Fibroblast of lung (primary cell): ENCODE measurements around the gene ANAPC16. TPM values are rescaled to one million over a fixed set of nuclear protein-coding genes. Genes with fewer than 3 reads are reported as not detected.

ENCODE experiments used
- DNase-seq, 2 donors: peaks; one replicate each; pipeline versions ENCODE4 v3.0.0 to v3.0.0-alpha.2; 2010; ENCODE audit warnings: low read depth in 2 of 2
- H2AFZ ChIP-seq: 2 replicates; pipeline ENCODE4 v1.5.1; 2012; ENCODE audit warnings: low read length, control low read depth, inconsistent platforms
- H3K27ac ChIP-seq: 2 replicates; pipeline ENCODE4 v1.5.1; 2011; ENCODE audit warnings: low read length, control low read depth; ENCODE audit not compliant: insufficient read depth
- H3K27me3 ChIP-seq: 2 replicates; pipeline ENCODE4 v1.5.1; 2011; ENCODE audit warnings: mild to moderate bottlenecking, low read length; ENCODE audit not compliant: control insufficient read depth, insufficient read depth
- H3K36me3 ChIP-seq: 2 replicates; pipeline ENCODE4 v1.5.1; 2011; ENCODE audit warnings: low read length; ENCODE audit not compliant: control insufficient read depth, insufficient read depth
- H3K4me1 ChIP-seq: 2 replicates; pipeline ENCODE4 v1.5.1; 2011; ENCODE audit warnings: low read length; ENCODE audit not compliant: control insufficient read depth, insufficient read depth; ENCODE audit errors: extremely low read depth
- H3K4me2 ChIP-seq: 2 replicates; pipeline ENCODE4 v1.5.1; 2011; ENCODE audit warnings: low read length, control low read depth; ENCODE audit not compliant: insufficient read depth; ENCODE audit errors: extremely low read depth
- H3K4me3 ChIP-seq, 4 experiments: fragments of 200-600 bp in 1 of 4; sonication (generic) in 1 of 4; replicated peaks in 1 of 4; 2 replicates each; pipeline ENCODE4 v1.5.1; 2011 to 2016; ENCODE audit warnings: low read length in 4 of 4, low read depth in 3 of 4, mild to moderate bottlenecking in 3 of 4, control low read depth in 2 of 4, inconsistent platforms in 1 of 4, mixed read lengths in 1 of 4; ENCODE audit not compliant: insufficient read depth in 1 of 4; ENCODE audit errors: control extremely low read depth in 1 of 4
- H3K79me2 ChIP-seq: 2 replicates; pipeline ENCODE4 v1.5.1; 2012; ENCODE audit warnings: mild to moderate bottlenecking, low read length, inconsistent platforms; ENCODE audit not compliant: control insufficient read depth, insufficient read depth
- H3K9ac ChIP-seq: 2 replicates; pipeline ENCODE4 v1.5.1; 2011; ENCODE audit warnings: mild to moderate bottlenecking, low read length, control low read depth; ENCODE audit not compliant: insufficient read depth
- H3K9me3 ChIP-seq: 2 replicates; pipeline ENCODE4 v1.5.1; 2012; ENCODE audit warnings: low read depth, low read length; ENCODE audit not compliant: control insufficient read depth, insufficient read depth
- H4K20me1 ChIP-seq: 2 replicates; pipeline ENCODE4 v1.5.1; 2011; ENCODE audit warnings: low read length; ENCODE audit not compliant: control insufficient read depth, insufficient read depth; ENCODE audit errors: extremely low read depth
- EZH2 ChIP-seq: IDR thresholded peaks from 2 replicates; pipeline ENCODE4 v1.5.1; 2012; ENCODE audit warnings: low read length, control low read depth, mild to moderate bottlenecking; ENCODE audit errors: missing control alignments
- polyA plus RNA-seq, 2 donors: library from polyadenylated mRNA; depleted of rRNA in 1 of 2; stranded (reverse) in 1 of 2; unstranded in 1 of 2; fragments of >200 nt; gene quantifications; 2 replicates each; pipeline ENCODE4 v1.2.1, GENCODE V29; 2011 to 2012; ENCODE audit warnings: missing spikeins in 1 of 2
- total RNA-seq: library from RNA; depleted of rRNA; stranded (reverse); fragments of >200 nt; gene quantifications from 2 replicates; pipeline ENCODE4 v1.2.1, GENCODE V29; 2014
- TF ChIP-seq, protein P1 (sequence below), 2 donors: IDR thresholded peaks in 1 of 2; conservative IDR thresholded peaks in 1 of 2; 1 replicate in 1 of 2; 2 replicates in 1 of 2; pipeline ENCODE4 v1.5.1; 2011 to 2012; ENCODE audit warnings: low read length in 2 of 2, control low read depth in 1 of 2, inconsistent platforms in 1 of 2, low read depth in 1 of 2, mild to moderate bottlenecking in 1 of 2

ANAPC16 gene
- total and polyA plus RNA-seq, 2 donors (not counting 1 experiment from before 2014, with no cell fraction given), result 47.2 to 73.6 TPM

DNA sequence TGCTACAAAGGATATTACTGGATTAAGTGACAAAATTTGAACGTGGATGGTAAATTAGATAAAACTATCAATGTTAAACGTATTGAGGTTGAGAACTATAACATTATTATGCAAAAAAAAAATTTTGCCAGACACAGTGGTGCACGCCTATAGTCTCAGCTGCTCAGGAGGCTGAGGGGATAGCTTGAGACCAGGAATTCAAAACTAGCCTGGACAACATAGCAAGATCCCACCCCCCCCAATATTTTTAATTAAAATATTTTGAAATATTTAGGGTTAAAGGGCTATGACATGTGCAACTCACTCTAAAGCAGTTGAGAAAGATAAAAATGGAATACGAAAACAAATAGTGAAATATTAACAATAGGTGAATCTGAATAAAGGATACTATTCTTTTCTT lies 45.1 kb upstream of the ANAPC16 start:
- no peaks in the 10 kb centered on the region for H3K36me3 ChIP-seq
- no peak overlapping the region for H3K27ac ChIP-seq
- no peak overlapping the region for H3K4me2 ChIP-seq

DNA sequence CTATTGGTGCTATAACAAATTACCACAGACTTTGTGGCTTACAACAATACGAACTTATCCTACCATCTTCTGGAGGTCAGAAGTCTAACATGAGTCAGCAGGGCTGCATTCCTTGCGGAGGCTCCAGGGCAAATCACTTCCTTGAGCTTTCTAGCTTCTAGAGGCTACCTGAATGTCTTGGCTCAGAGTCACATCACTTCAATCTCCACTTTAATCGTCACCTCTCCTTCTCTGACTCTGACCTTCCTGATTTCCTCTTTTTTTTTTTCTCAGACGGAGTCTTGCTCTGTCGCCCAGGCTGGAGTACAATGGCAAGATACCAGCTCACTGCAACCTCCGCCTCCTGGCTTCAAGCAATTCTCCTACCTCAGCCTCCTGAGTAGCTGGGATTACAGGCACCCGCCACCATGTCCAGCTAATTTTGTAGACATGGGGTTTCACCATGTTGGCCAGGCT lies 44.6 kb upstream of the ANAPC16 start:
- no peaks in the 10 kb centered on the region for H3K27me3 ChIP-seq
- H3K4me2 ChIP-seq, result no peak overlapping the region
- no peaks in the 10 kb centered on the region for H3K9me3 ChIP-seq
- no peak overlapping the region for H3K27ac ChIP-seq
- H3K36me3 ChIP-seq, result no peaks in the 10 kb centered on the region
- H3K79me2 ChIP-seq, result no peaks in the 10 kb centered on the region
- H4K20me1 ChIP-seq, result no peaks in the 10 kb centered on the region
- no peak overlapping the region for H3K4me3 ChIP-seq
- no peak for TF ChIP-seq EZH2
- TF ChIP-seq, protein P1, sequence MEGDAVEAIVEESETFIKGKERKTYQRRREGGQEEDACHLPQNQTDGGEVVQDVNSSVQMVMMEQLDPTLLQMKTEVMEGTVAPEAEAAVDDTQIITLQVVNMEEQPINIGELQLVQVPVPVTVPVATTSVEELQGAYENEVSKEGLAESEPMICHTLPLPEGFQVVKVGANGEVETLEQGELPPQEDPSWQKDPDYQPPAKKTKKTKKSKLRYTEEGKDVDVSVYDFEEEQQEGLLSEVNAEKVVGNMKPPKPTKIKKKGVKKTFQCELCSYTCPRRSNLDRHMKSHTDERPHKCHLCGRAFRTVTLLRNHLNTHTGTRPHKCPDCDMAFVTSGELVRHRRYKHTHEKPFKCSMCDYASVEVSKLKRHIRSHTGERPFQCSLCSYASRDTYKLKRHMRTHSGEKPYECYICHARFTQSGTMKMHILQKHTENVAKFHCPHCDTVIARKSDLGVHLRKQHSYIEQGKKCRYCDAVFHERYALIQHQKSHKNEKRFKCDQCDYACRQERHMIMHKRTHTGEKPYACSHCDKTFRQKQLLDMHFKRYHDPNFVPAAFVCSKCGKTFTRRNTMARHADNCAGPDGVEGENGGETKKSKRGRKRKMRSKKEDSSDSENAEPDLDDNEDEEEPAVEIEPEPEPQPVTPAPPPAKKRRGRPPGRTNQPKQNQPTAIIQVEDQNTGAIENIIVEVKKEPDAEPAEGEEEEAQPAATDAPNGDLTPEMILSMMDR (conservative IDR thresholded peaks at IDR 0.05 in 1 of 2, IDR thresholded peaks at IDR 0.05 in 1 of 2; ENCODE audit: low read depth in 1 of 2, low read length in 2 of 2), result no peak
- no peak overlapping the region for H3K9ac ChIP-seq
- H3K4me1 ChIP-seq, result peaks cover 4% of the 10 kb centered on the region
- DNase-seq, result peak; percentile 77 to 94
- H2AFZ ChIP-seq, result no peak overlapping the region

More for the DNA sequence above, 45.1 kb upstream of the ANAPC16 start:
- Histone ChIP-seq H4K20me1 (no peaks in the 10 kb centered on the region), H3K9me3 (no peaks in the 10 kb centered on the region), H3K4me3 (no peak overlapping the region), H3K4me1 (peaks cover 4% of the 10 kb centered on the region), H3K9ac (no peak overlapping the region), H3K27me3 (no peaks in the 10 kb centered on the region), H3K79me2 (no peaks in the 10 kb centered on the region), H2AFZ (no peak overlapping the region)
- DNase-seq, result no peak
- no peak for TF ChIP-seq EZH2
- TF ChIP-seq, protein P1 (conservative IDR thresholded peaks at IDR 0.05 in 1 of 2, IDR thresholded peaks at IDR 0.05 in 1 of 2; ENCODE audit: low read depth in 1 of 2, low read length in 2 of 2), result no peak

DNA sequence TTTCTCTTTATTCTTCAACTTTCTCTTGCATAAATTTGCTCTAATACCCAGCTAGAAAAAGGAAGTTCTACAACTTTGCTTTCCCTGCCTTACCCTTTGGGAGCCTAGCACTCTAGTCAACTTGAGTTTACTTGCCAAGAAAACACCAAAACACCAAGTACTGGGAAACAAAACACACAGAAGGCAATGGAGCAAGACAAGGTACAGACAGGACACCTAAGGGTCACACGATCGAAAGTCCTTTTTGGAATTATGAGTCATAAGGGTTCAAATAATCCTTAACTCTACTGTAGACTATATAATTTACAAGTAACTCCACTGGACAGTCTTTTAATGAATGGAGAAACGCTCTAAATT lies 42.6 kb upstream of the ANAPC16 start:
- no peak overlapping the region for H3K4me3 ChIP-seq
- H3K36me3 ChIP-seq, result no peaks in the 10 kb centered on the region
- H3K27me3 ChIP-seq, result no peaks in the 10 kb centered on the region
- no peak for TF ChIP-seq EZH2
- TF ChIP-seq, protein P1 (conservative IDR thresholded peaks at IDR 0.05 in 1 of 2, IDR thresholded peaks at IDR 0.05 in 1 of 2; ENCODE audit: low read depth in 1 of 2, low read length in 2 of 2), result no peak
- peaks cover 4% of the 10 kb centered on the region for H3K4me1 ChIP-seq
- no peaks in the 10 kb centered on the region for H3K79me2 ChIP-seq
- H3K9ac ChIP-seq, result no peak overlapping the region
- H4K20me1 ChIP-seq, result no peaks in the 10 kb centered on the region
- H2AFZ ChIP-seq, result no peak overlapping the region
- no peak overlapping the region for H3K27ac ChIP-seq
- H3K9me3 ChIP-seq, result no peaks in the 10 kb centered on the region
- no peak for DNase-seq
- no peak overlapping the region for H3K4me2 ChIP-seq
